SU-DHL-6 (cell line): Measurements from ENCODE around the gene KCNE5.
"Not testable (repeated sequence)": the region's sequence is repeated elsewhere in the genome, so short reads cannot be mapped to it uniquely, and the experiment has no call there.

Experiments
- EZH2phosphoT487 ChIP-seq: fragments of 200-600 bp; sonication (generic), shearing (Covaris generic); conservative IDR thresholded peaks from 2 replicates; pipeline ENCODE4 v1.6.1; 2018; ENCODE audit warnings: mild to moderate bottlenecking, antibody characterized with exemption, low read length, moderate library complexity, mixed read lengths
- TF ChIP-seq, protein P1 (sequence below): fragments of 200-600 bp; sonication (generic); IDR thresholded peaks from one replicate; pipeline ENCODE4 v1.5.1; 2017; ENCODE audit warnings: antibody characterized with exemption, mild to moderate bottlenecking, low read length, moderate library complexity; ENCODE audit not compliant: insufficient read depth, poor library complexity, severe bottlenecking

DNA sequence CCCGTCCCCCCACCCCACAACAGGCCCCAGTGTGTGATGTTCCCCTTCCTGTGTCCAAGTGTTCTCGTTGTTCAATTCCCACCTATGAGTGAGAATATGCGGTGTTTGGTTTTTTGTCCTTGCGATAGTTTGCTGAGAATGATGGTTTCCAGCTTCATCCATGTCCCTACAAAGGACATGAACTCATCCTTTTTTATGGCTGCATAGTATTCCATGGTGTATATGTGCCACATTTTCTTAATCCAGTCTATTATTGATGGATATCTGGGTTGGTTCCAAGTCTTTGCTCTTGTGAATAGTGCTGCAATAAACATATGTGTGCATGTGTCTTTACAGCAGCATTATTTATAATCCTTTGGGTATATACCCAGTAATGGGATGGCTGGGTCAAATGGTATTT, 32.4 kb upstream of the KCNE5 start:
- TF ChIP-seq, protein P1, sequence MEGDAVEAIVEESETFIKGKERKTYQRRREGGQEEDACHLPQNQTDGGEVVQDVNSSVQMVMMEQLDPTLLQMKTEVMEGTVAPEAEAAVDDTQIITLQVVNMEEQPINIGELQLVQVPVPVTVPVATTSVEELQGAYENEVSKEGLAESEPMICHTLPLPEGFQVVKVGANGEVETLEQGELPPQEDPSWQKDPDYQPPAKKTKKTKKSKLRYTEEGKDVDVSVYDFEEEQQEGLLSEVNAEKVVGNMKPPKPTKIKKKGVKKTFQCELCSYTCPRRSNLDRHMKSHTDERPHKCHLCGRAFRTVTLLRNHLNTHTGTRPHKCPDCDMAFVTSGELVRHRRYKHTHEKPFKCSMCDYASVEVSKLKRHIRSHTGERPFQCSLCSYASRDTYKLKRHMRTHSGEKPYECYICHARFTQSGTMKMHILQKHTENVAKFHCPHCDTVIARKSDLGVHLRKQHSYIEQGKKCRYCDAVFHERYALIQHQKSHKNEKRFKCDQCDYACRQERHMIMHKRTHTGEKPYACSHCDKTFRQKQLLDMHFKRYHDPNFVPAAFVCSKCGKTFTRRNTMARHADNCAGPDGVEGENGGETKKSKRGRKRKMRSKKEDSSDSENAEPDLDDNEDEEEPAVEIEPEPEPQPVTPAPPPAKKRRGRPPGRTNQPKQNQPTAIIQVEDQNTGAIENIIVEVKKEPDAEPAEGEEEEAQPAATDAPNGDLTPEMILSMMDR: not testable (repeated sequence)
- TF ChIP-seq EZH2phosphoT487: not testable (repeated sequence)
